Subcutaneous abdominal adipose tissue (tissue), 5 donors: ENCODE measurements around the gene KLHL29.
"Not testable (repeated sequence)": the region's sequence is repeated elsewhere in the genome, so short reads cannot be mapped to it uniquely, and the experiment has no call there.

Source experiments
- H3K27ac ChIP-seq: one replicate; pipeline ENCODE4 v1.7.0; 2013; ENCODE audit warnings: low read depth, mild to moderate bottlenecking, inconsistent platforms, low read length, moderate library complexity
- H3K27me3 ChIP-seq, 5 donors: one replicate each; pipeline ENCODE4 v1.7.0; 2013; ENCODE audit warnings: low read length in 5 of 5, inconsistent platforms in 1 of 5; ENCODE audit not compliant: control insufficient read depth in 5 of 5, insufficient read depth in 4 of 5
- H3K36me3 ChIP-seq, 5 donors: one replicate each; pipeline ENCODE4 v1.7.0; 2013; ENCODE audit warnings: low read length in 5 of 5; ENCODE audit not compliant: control insufficient read depth in 5 of 5, insufficient read depth in 5 of 5
- H3K4me1 ChIP-seq, 5 donors: one replicate each; pipeline ENCODE4 v1.7.0; 2013; ENCODE audit warnings: low read length in 5 of 5, mild to moderate bottlenecking in 3 of 5, moderate library complexity in 1 of 5; ENCODE audit not compliant: control insufficient read depth in 5 of 5, insufficient read depth in 5 of 5
- H3K4me3 ChIP-seq, 5 donors: one replicate each; pipeline ENCODE4 v1.7.0; 2013; ENCODE audit warnings: low read length in 5 of 5, low read depth in 1 of 5
- H3K9ac ChIP-seq, 5 donors: one replicate each; pipeline ENCODE4 v1.7.0; 2013; ENCODE audit warnings: low read length in 5 of 5, mild to moderate bottlenecking in 4 of 5, moderate library complexity in 3 of 5
- H3K9me3 ChIP-seq, 5 donors: one replicate each; pipeline ENCODE4 v1.7.0; 2013; ENCODE audit warnings: low read length in 5 of 5; ENCODE audit not compliant: control insufficient read depth in 5 of 5
- donor health status: healthy.
- donor health status: healthy.
- donor health status: healthy.
- donor health status: healthy.
- donor health status: healthy.

Gene KLHL29

GRCh38 chr2:23723029-23723428, 338.1 kb downstream of the KLHL29 start:
- peaks cover 0 to 12% (median 8%) of the 10 kb centered on the region in 5 donors for H3K36me3 ChIP-seq
- H3K4me1 ChIP-seq, result peaks cover 0 to 29% (median 21%) of the 10 kb centered on the region in 5 donors
- H3K4me3 ChIP-seq, H3K9me3 ChIP-seq, H3K9ac ChIP-seq, H3K27me3 ChIP-seq, H3K27ac ChIP-seq: not testable (repeated sequence)

- Histone ChIP-seq H3K9me3 (no peaks in the 10 kb centered on the region), H3K27ac (no peak overlapping the region), H3K9ac (no peak overlapping the region), H3K36me3 (peaks cover 0 to 6% (median 5%) of the 10 kb centered on the region in 5 donors), H3K4me3 (no peak overlapping the region), H3K4me1 (no peaks in the 10 kb centered on the region), H3K27me3 (no peaks in the 10 kb centered on the region)
Observed at GRCh38 chr2:23734416-23734815, 349.4 kb downstream of the KLHL29 start.

GRCh38 chr2:23736783-23737182, 351.8 kb downstream of the KLHL29 start:
- not testable (repeated sequence) for H3K27ac ChIP-seq, H3K4me3 ChIP-seq, H3K36me3 ChIP-seq, H3K9me3 ChIP-seq, H3K27me3 ChIP-seq, H3K9ac ChIP-seq, H3K4me1 ChIP-seq

GRCh38 chr2:23745068-23745725, 360.2 kb downstream of the KLHL29 start:
- peaks cover 3 to 18% (median 13%) of the 10 kb centered on the region in 5 donors for H3K4me1 ChIP-seq
- H3K4me3 ChIP-seq, result no peak overlapping the region
- H3K27me3 ChIP-seq, result no peaks in the 10 kb centered on the region
- peaks cover 0 to 8% (median under 1%) of the 10 kb centered on the region in 5 donors for H3K36me3 ChIP-seq
- H3K27ac ChIP-seq, result no peak overlapping the region
- H3K9ac ChIP-seq, result no peak overlapping the region
- H3K9me3 ChIP-seq, result no peaks in the 10 kb centered on the region

- Histone ChIP-seq H3K4me3 (no peak overlapping the region), H3K9ac (no peak overlapping the region), H3K4me1 (peaks cover 3 to 18% (median 13%) of the 10 kb centered on the region in 5 donors), H3K9me3 (no peaks in the 10 kb centered on the region), H3K27ac (no peak overlapping the region), H3K27me3 (no peaks in the 10 kb centered on the region), H3K36me3 (peaks cover 0 to 12% (median 4%) of the 10 kb centered on the region in 5 donors)
Observed at GRCh38 chr2:23745726-23746105, 360.7 kb downstream of the KLHL29 start.

GRCh38 chr2:23746141-23746863, 361.3 kb downstream of the KLHL29 start:
- no peak overlapping the region for H3K4me3 ChIP-seq
- H3K27me3 ChIP-seq, result no peaks in the 10 kb centered on the region
- peaks cover under 1 to 17% (median 5%) of the 10 kb centered on the region in 5 donors for H3K36me3 ChIP-seq
- H3K27ac ChIP-seq, result no peak overlapping the region
- no peak overlapping the region for H3K9ac ChIP-seq
- no peaks in the 10 kb centered on the region for H3K9me3 ChIP-seq
- H3K4me1 ChIP-seq, result peaks cover 3 to 18% (median 13%) of the 10 kb centered on the region in 5 donors

GRCh38 chr2:23751747-23752265, 366.8 kb downstream of the KLHL29 start:
- Histone ChIP-seq H3K9ac (no peak overlapping the region), H3K4me3 (no peak overlapping the region), H3K36me3 (peaks cover 16 to 37% (median 21%) of the 10 kb centered on the region in 5 donors), H3K9me3 (no peaks in the 10 kb centered on the region), H3K4me1 (no peaks in the 10 kb centered on the region), H3K27me3 (no peaks in the 10 kb centered on the region), H3K27ac (no peak overlapping the region)

GRCh38 chr2:23753291-23754010, 368.5 kb downstream of the KLHL29 start:
- H3K9me3 ChIP-seq, result no peaks in the 10 kb centered on the region
- peaks cover 26 to 46% (median 29%) of the 10 kb centered on the region in 5 donors for H3K36me3 ChIP-seq
- H3K4me3 ChIP-seq, result no peak overlapping the region
- no peaks in the 10 kb centered on the region for H3K4me1 ChIP-seq
- no peaks in the 10 kb centered on the region for H3K27me3 ChIP-seq
- H3K27ac ChIP-seq, result no peak overlapping the region
- H3K9ac ChIP-seq, result no peak overlapping the region

- H3K9ac ChIP-seq, result no peak overlapping the region
Observed at GRCh38 chr2:23754970-23755369, 370.0 kb downstream of the KLHL29 start.

More at GRCh38 chr2:23754970-23755369, 370.0 kb downstream of the KLHL29 start:
- H3K9me3 ChIP-seq, result no peaks in the 10 kb centered on the region
- no peaks in the 10 kb centered on the region for H3K4me1 ChIP-seq
- no peaks in the 10 kb centered on the region for H3K27me3 ChIP-seq
- no peak overlapping the region for H3K27ac ChIP-seq
- no peak overlapping the region for H3K4me3 ChIP-seq
- peaks cover 26 to 42% (median 29%) of the 10 kb centered on the region in 5 donors for H3K36me3 ChIP-seq
